Suprapubic skin (tissue), 4 donors: ENCODE data around the gene SNX8.

ENCODE experiments used
- CTCF ChIP-seq, 2 donors: fragments of 200-600 bp in 1 of 2; fragments of 450-650 bp in 1 of 2; sonication (generic) in 1 of 2; IDR thresholded peaks; one replicate each; pipeline ENCODE4 v1.5.1; 2016 to 2019; ENCODE audit warnings: antibody characterized with exemption in 2 of 2, mild to moderate bottlenecking in 1 of 2, moderate library complexity in 1 of 2
- EP300 ChIP-seq: sonication (generic); formaldehyde crosslinking; IDR thresholded peaks from one replicate; pipeline ENCODE4 v1.6.1; 2017; ENCODE audit warnings: antibody characterized with exemption
- POLR2A ChIP-seq, 2 donors: fragments of 450-650 bp; IDR thresholded peaks; one replicate each; pipeline ENCODE4 v1.6.1; 2017; ENCODE audit warnings: antibody characterized with exemption in 2 of 2, mild to moderate bottlenecking in 2 of 2, moderate library complexity in 2 of 2
- POLR2AphosphoS5 ChIP-seq, 3 donors: sonication (generic); formaldehyde crosslinking; IDR thresholded peaks; one replicate each; pipeline ENCODE4 v1.6.1; 2017; ENCODE audit warnings: antibody characterized with exemption in 3 of 3

GRCh38 chr7:2248984-2249694 lies 65.1 kb downstream of the SNX8 start:
- TF ChIP-seq CTCF (IDR thresholded peaks at IDR 0.05): no peak
- no peak for TF ChIP-seq POLR2A (IDR thresholded peaks at IDR 0.05)
- no peak for TF ChIP-seq POLR2AphosphoS5 (IDR thresholded peaks at IDR 0.05)
- TF ChIP-seq EP300: no peak
